Measurements from ENCODE around the gene ARMCX2.

ARMCX2 gene

DNA sequence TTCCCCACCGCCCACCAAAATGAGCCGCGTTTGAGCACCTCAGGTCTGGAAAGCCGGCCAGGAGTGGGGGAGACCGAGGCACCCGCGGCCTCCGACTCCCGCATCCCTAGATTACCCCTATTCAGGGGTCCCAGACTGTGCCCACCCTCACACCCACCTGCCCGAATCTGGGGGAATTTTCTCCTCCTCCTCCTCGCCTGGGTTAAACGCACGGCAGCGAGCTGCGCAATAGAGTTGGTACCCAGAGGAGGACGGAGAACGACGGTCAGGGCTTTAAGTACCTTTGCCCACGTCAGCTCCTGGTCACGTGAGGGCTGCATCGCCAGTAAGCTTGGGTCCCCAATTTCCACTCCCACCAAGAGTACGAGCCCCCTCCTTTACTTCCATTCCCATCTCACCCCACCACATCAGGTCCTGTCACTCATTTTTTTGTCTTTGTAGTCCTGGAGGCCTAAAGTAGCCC, at the start of gene ARMCX2:
TSS of gene ARMCX2 (minus strand) at position 250 of the 463 bp plus-strand sequence. CDS start 2,262 bp downstream, outside the sequence.
- TF ChIP-seq, protein P1, sequence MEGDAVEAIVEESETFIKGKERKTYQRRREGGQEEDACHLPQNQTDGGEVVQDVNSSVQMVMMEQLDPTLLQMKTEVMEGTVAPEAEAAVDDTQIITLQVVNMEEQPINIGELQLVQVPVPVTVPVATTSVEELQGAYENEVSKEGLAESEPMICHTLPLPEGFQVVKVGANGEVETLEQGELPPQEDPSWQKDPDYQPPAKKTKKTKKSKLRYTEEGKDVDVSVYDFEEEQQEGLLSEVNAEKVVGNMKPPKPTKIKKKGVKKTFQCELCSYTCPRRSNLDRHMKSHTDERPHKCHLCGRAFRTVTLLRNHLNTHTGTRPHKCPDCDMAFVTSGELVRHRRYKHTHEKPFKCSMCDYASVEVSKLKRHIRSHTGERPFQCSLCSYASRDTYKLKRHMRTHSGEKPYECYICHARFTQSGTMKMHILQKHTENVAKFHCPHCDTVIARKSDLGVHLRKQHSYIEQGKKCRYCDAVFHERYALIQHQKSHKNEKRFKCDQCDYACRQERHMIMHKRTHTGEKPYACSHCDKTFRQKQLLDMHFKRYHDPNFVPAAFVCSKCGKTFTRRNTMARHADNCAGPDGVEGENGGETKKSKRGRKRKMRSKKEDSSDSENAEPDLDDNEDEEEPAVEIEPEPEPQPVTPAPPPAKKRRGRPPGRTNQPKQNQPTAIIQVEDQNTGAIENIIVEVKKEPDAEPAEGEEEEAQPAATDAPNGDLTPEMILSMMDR (IDR thresholded peaks at IDR 0.05), result no peak

DNA sequence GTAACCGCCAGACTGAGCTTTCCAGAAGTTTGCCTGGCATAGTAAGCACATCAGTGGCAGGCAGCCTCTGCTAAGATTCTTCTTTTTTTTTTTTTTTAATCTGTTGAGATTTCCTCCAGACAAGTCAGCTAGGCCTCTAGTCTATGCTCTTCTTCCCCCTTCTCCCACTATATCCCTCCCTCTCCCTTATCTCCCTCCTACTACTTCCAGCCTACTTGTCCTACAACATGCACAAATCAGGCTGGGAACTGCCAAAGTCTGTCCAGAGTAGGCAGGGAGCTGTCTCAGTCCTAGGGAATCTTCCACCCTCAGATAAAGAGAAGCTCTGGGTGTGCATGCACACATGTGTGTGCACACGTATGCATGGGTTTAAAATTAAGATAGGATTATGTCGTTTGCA, 49.7 kb upstream of the ARMCX2 start:
- TF ChIP-seq, protein P1 (IDR thresholded peaks at IDR 0.05), result no peak

DNA sequence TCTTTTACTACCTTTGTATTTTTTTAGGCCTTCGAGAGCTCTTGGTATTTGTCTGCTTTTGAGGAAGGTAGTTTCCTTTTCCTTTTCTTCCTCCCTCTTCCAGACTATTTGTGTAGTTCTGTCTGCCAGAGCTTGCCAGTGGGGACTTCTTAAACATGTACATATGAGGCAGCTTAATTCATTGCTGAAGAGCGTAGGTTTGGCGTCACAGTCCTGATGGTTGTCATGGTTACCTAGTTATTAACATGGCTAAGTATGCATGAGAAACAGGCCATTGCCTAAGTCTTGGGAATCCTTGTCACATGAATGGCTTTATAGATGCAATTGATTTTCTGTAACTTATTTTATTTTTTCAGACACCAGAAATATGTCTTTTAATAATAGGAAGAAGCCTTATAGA, 48.5 kb upstream of the ARMCX2 start:
- TF ChIP-seq, protein P1 (IDR thresholded peaks at IDR 0.05), result no peak

DNA sequence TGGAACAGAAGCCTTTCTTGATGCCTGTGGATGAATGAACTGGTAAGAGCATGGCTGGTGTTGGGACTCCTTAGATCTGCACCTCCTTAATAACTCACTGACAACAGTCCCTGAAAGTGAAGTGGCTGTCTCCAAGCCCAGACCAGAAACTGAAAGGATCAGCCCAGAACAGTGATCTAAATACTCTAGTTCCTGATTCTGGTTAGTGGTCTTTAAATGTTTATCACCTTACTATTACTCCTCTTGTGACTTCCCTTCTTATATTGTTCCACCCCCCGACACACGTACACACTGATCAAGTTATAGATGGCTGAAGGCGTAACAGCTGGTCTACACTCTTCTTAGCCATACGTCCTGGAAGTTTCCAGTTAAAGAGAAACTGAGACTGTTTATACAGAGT, 33.8 kb upstream of the ARMCX2 start:
- TF ChIP-seq, protein P1 (IDR thresholded peaks at IDR 0.05), result no peak

DNA sequence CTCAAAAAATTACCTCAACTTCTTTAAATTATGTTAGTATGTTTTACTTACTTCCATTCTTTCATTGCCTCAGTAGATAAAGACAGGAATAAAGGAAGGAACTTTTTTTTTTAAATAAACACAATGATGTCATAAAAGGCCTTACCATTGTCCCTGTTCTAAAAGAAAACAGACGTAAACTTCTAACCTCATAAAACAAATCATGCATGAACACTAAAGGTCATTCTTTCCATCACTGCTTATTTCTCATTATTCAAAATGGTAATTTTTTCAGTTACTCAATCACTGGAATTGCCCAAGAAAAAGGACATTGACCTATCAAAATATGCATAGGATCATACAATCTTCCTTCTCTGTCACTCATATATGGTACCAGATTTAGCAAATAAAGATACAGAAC, 32.2 kb upstream of the ARMCX2 start:
- TF ChIP-seq, protein P1 (IDR thresholded peaks at IDR 0.05), result no peak

DNA sequence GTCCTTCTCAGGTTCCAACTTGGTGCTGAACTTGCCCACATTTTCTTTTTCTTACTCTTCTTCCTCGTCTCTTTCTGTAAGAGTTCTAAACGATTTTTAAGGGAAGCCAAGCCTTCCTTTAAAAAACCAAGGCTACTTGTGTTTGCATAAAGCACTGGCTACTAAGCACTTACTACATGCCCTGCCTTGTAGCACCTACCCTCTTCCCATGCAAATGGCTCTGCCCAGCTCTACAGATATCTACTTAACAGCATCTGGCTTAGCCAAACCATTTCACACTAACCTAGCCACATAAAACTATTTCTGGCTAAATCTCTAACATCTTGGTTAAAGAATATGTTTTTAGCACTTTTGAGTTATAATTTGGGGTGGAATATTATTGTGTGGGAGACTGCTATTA, 26.9 kb upstream of the ARMCX2 start:
- TF ChIP-seq, protein P1 (IDR thresholded peaks at IDR 0.05), result no peak

DNA sequence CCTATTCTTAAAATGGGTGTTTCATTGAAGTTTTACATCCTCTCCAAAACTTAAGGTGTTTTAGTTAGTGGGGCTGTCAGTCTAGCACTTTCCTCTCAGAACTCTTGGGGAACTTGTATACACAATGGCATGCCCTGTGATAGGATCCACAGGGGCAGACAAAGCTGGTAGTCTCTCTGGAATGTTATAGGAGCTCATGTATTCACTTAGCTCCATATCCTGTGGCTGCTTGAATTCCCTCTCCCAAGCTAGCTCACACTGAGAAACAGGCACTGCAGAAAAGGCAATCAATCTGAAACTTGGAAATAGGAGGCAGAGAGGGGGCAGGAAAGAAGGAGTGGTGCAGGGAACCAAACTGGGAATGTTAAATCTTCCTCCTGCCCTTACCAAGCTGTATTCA, 26.3 kb upstream of the ARMCX2 start:
- TF ChIP-seq, protein P1 (IDR thresholded peaks at IDR 0.05), result no peak

DNA sequence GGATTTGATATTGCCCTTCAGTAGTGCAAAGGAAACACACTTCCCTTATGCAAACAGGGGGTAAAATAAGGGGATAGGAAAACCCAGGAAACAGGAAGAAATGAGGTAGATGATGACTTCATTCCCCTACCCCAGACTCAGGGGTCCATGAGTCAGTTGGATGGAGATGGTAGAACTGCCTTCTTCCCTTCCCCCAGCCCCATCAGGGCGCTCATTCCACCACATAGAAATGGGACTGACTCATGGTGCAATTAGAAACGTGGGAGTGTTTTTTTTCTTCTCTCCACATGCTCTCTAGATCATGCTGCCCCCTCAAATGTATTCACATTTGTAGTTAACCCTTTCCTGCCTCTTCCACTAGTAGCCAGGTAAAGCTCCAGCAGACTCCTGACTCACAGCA, 23.1 kb upstream of the ARMCX2 start:
- TF ChIP-seq, protein P1 (IDR thresholded peaks at IDR 0.05), result no peak

Measured in LNCAP (cell line).